ENCODE results near the gene PCBP3. TPM values are rescaled to one million over a fixed set of nuclear protein-coding genes. Genes with fewer than 3 reads are reported as not detected.

Gene PCBP3
- total and polyA plus RNA-seq, 2 of the 8 experiments (the other 6 are each of a cell fraction or from before 2014, with no cell fraction given), result 3.5 to 6.3 TPM

DNA sequence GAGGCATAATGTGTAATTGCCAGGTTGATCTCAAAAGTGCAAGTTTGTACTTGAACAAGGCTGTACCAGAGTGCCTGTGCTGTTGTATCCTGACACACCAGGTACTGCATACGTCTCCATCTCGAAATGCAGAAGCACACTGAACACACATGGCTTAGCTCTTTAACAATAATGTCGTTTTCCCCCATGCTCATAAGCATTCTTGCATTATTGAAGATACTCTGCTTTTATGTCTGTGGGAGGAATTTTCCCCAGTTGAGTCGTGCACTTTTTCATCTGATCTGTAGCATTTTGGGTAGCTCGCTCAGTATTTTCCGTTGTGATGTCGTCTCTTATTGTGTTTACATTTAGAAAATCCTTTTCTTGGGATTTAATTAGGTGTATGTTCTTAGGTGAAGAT is 98.7 kb downstream of the PCBP3 start:
- Histone ChIP-seq H3K9me3 (ENCODE audit: insufficient read depth in 2 of 2, low read depth in 1 of 2, low read length in 1 of 2) (peaks cover 3 to 5% of the 10 kb centered on the region in 2 experiments; a peak in 1 of 4 replicates), H2BK15ac (ENCODE audit: low read length) (no peak overlapping the region), H3K18ac (ENCODE audit: extremely low read depth, low read length) (no peak overlapping the region), H2BK20ac (ENCODE audit: low read length) (no peak overlapping the region), H3K27me3 (replicated peaks in 1 of 4; ENCODE audit: control insufficient read depth in 3 of 4, extremely low read depth in 1 of 4, insufficient read depth in 3 of 4, low read length in 3 of 4) (no peaks in the 10 kb centered on the region; a peak in 1 of 7 replicates), H3K14ac (ENCODE audit: insufficient read length) (no peak overlapping the region), H4K91ac (replicated peaks; ENCODE audit: insufficient read length, low read length) (no peak overlapping the region), H2AK5ac (ENCODE audit: low read depth, low read length) (no peak overlapping the region), H3K4me3 (ENCODE audit: extremely low read depth in 1 of 4, insufficient read depth in 2 of 4, low read depth in 3 of 4, low read length in 4 of 4) (no peak overlapping the region), H2BK120ac (replicated peaks; ENCODE audit: low read depth, low read length) (no peak overlapping the region), H3K27ac (ENCODE audit: low read depth, low read length) (no peak overlapping the region), H3K4me2 (ENCODE audit: insufficient read depth in 1 of 2, low read depth in 2 of 2, low read length in 2 of 2) (no peak overlapping the region), H3K4me1 (replicated peaks in 1 of 4; ENCODE audit: control insufficient read depth in 3 of 4, insufficient read depth in 4 of 4, low read length in 3 of 4) (peaks cover 0 to under 1% (median under 1%) of the 10 kb centered on the region in 4 experiments; a peak in 1 of 7 replicates), H4K20me1 (replicated peaks in 1 of 2; ENCODE audit: control insufficient read depth in 1 of 2, insufficient read depth in 2 of 2, low read length in 2 of 2) (peaks cover 0 to 2% of the 10 kb centered on the region in 2 experiments), H3K9ac (replicated peaks in 1 of 4; ENCODE audit: extremely low read depth in 1 of 4, low read depth in 3 of 4, low read length in 3 of 4) (no peak overlapping the region), H2BK5ac (ENCODE audit: low read depth, low read length) (no peak overlapping the region), H2AFZ (ENCODE audit: low read length) (no peak overlapping the region), H4K5ac (ENCODE audit: insufficient read length, low read depth, low read length) (no peak overlapping the region), H2BK12ac (ENCODE audit: low read depth, low read length) (no peak overlapping the region), H3K79me1 (ENCODE audit: low read depth, low read length) (no peaks in the 10 kb centered on the region), H3K23me2 (ENCODE audit: low read depth, low read length) (peaks cover 4% of the 10 kb centered on the region; the same call in 1 of the 2 replicates), H3K36me3 (ENCODE audit: control insufficient read depth in 2 of 4, insufficient read depth in 4 of 4, low read length in 3 of 4) (no peaks in the 10 kb centered on the region; a peak in 2 of 8 replicates), H3K23ac (ENCODE audit: insufficient read length) (no peak overlapping the region), H3K4ac (replicated peaks; ENCODE audit: insufficient read length, low read depth, low read length) (no peak overlapping the region), H4K8ac (ENCODE audit: extremely low read depth, insufficient read depth, low read length) (no peak overlapping the region), H3K79me2 (ENCODE audit: control insufficient read depth in 1 of 2, insufficient read depth in 2 of 2, low read length in 2 of 2) (no peaks in the 10 kb centered on the region), H3K56ac (replicated peaks; ENCODE audit: insufficient read length, low read depth, low read length) (no peak overlapping the region)
- WGBS, 2 experiments (ENCODE audit: extremely low coverage in 1 of 2, insufficient coverage in 1 of 2, insufficient read length in 1 of 2, insufficient replicate concordance in 2 of 2, low coverage in 1 of 2, low lambda C conversion rate in 2 of 2, missing lambda C conversion rate in 1 of 2), result 91% methylated on average over 7 of the region's 7 CpGs; no CpG with 5 or more reads in 1 of the 2 experiments
- ChIA-PET POLR2A (ENCODE audit: partially characterized antibody) (no interaction called here), CTCF (ENCODE audit: partially characterized antibody) (interaction anchor here (1.6 kb wide), 1 partner anchor 10 kb away, joined by 3 read pairs; no protein-coding TSS in a partner anchor)
- DNase-seq (ENCODE audit: low read depth in 1 of 2, low spot score in 2 of 2) (no peak), FAIRE-seq (no peak)
- TF ChIP-seq HDAC6 (IDR thresholded peaks at IDR 0.05; ENCODE audit: low read depth, low read length), result no peak
- TF ChIP-seq, protein P1, sequence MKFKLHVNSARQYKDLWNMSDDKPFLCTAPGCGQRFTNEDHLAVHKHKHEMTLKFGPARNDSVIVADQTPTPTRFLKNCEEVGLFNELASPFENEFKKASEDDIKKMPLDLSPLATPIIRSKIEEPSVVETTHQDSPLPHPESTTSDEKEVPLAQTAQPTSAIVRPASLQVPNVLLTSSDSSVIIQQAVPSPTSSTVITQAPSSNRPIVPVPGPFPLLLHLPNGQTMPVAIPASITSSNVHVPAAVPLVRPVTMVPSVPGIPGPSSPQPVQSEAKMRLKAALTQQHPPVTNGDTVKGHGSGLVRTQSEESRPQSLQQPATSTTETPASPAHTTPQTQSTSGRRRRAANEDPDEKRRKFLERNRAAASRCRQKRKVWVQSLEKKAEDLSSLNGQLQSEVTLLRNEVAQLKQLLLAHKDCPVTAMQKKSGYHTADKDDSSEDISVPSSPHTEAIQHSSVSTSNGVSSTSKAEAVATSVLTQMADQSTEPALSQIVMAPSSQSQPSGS (IDR thresholded peaks at IDR 0.05; ENCODE audit: low read length), result no peak
